K562 (cell line): ENCODE measurements around the gene OR9A4. TPM values are rescaled to one million over a fixed set of nuclear protein-coding genes. Genes with fewer than 3 reads are reported as not detected.

Source experiments
- ATAC-seq: fragments of 200-7000 bp; cut with Tn5 transposase; 3 replicates; pipeline ENCODE4 v1.9.1; 2020; ENCODE audit warnings: moderate library complexity
- BruUV-seq: library from RNA; stranded (reverse); fragments of 400-500 nt; replicated peaks from 2 replicates; lab custom pipeline; 2021; lab: Mats Ljungman, UMichigan
- CTCF ChIA-PET: fragments of 300-600 bp; formaldehyde crosslinking; extraction: SDS; loops from one replicate; lab custom pipeline; 2021; ENCODE audit warnings: low intra/inter-chr PET ratio; lab: Yijun Ruan, JAX
- POLR2A ChIA-PET: fragments of 300-600, 350-650 bp; sonication (Branson Sonifier 250); formaldehyde crosslinking; extraction: SDS; loops from one replicate; lab custom pipeline; 2021; ENCODE audit warnings: antibody characterized with exemption, inconsistent platforms; lab: Yijun Ruan, JAX
- DNase-seq, 4 experiments: peaks; one replicate each; pipeline versions ENCODE4 v3.0.0 to v3.0.0-alpha.2; 2011 to 2018; ENCODE audit warnings: low spot score in 3 of 4, mixed read lengths in 3 of 4; ENCODE audit errors: extremely low read depth in 1 of 4
- FAIRE-seq: peaks from 2 replicates; lab custom pipeline; 2011; peaks lifted over from hg19 to GRCh38; lab: Jason Lieb, UNC
- H2AFZ ChIP-seq: 2 replicates; pipeline ENCODE4 v1.6.0; 2011; ENCODE audit warnings: low read depth, low read length, control low read depth, inconsistent platforms
- H3K27ac ChIP-seq: fragments of 200-600 bp; 3 replicates; pipeline ENCODE4 v1.8.0; 2011; ENCODE audit warnings: low read depth, mild to moderate bottlenecking, control low read depth, inconsistent platforms, low read length, moderate library complexity, mixed read lengths; ENCODE audit errors: extremely low read depth
- H3K27me3 ChIP-seq, 2 experiments: fragments of 300-600 bp in 1 of 2; 2 replicates in 1 of 2; 3 replicates in 1 of 2; pipeline versions ENCODE4 v1.6.0 to v1.8.0; 2011; ENCODE audit warnings: inconsistent platforms in 2 of 2, low read length in 2 of 2, mild to moderate bottlenecking in 1 of 2, mixed read lengths in 1 of 2, moderate library complexity in 1 of 2; ENCODE audit not compliant: control insufficient read depth in 2 of 2, insufficient read depth in 2 of 2
- H3K36me3 ChIP-seq: fragments of 300-600 bp; 3 replicates; pipeline ENCODE4 v1.8.0; 2011; ENCODE audit warnings: mild to moderate bottlenecking, low read length, inconsistent platforms; ENCODE audit not compliant: control insufficient read depth, insufficient read depth
- H3K4me1 ChIP-seq, 2 experiments: fragments of 200-600 bp in 1 of 2; replicated peaks in 1 of 2; 2 replicates in 1 of 2; 3 replicates in 1 of 2; pipeline versions ENCODE4 v1.5.1 to v1.8.0; 2011; ENCODE audit warnings: inconsistent platforms in 2 of 2, low read length in 2 of 2, mild to moderate bottlenecking in 1 of 2, mixed read lengths in 1 of 2, moderate library complexity in 1 of 2; ENCODE audit not compliant: control insufficient read depth in 2 of 2, insufficient read depth in 2 of 2
- H3K4me2 ChIP-seq: 2 replicates; pipeline ENCODE4 v1.6.1; 2011; ENCODE audit warnings: low read length, control low read depth, inconsistent platforms, mixed read lengths; ENCODE audit not compliant: insufficient read depth
- H3K4me3 ChIP-seq: fragments of 200-600 bp; sonication (generic), shearing (Covaris generic); 2 replicates; pipeline ENCODE4 v1.5.1; 2016; ENCODE audit warnings: control low read depth, inconsistent platforms
- H3K79me2 ChIP-seq: fragments of 200-600 bp; 3 replicates; pipeline ENCODE4 v1.8.0; 2011; ENCODE audit warnings: low read length, inconsistent platforms; ENCODE audit not compliant: control insufficient read depth, insufficient read depth
- H3K9ac ChIP-seq, 2 experiments: 2 replicates each; pipeline versions ENCODE4 v1.6.0 to v1.6.1; 2011; ENCODE audit warnings: low read depth in 2 of 2, low read length in 2 of 2, control low read depth in 1 of 2, inconsistent platforms in 1 of 2, mild to moderate bottlenecking in 1 of 2, mixed read lengths in 1 of 2; ENCODE audit not compliant: insufficient read depth in 1 of 2
- H3K9me1 ChIP-seq: one replicate; pipeline ENCODE4 v1.6.0; 2011; ENCODE audit warnings: inconsistent platforms, mild to moderate bottlenecking, low read length, moderate library complexity; ENCODE audit not compliant: control insufficient read depth, insufficient read depth
- H3K9me3 ChIP-seq: replicated peaks from 2 replicates; pipeline ENCODE4 v1.5.1; 2011; ENCODE audit warnings: low read depth, low read length, inconsistent platforms; ENCODE audit not compliant: control insufficient read depth, insufficient read depth
- H4K20me1 ChIP-seq: replicated peaks from 2 replicates; pipeline ENCODE4 v1.6.1; 2011; ENCODE audit warnings: low read length, inconsistent platforms, mixed read lengths; ENCODE audit not compliant: control insufficient read depth, insufficient read depth
- ATF1 ChIP-seq, 2 experiments: fragments of 450-650 bp in 1 of 2; IDR thresholded peaks; 2 replicates each; pipeline ENCODE4 v1.6.1; 2016; ENCODE audit warnings: missing compliant biosample characterization in 1 of 2, missing genetic modification characterization in 1 of 2
- DEAF1 ChIP-seq: fragments of 450-650 bp; formaldehyde crosslinking; IDR thresholded peaks from 2 replicates; pipeline ENCODE4 v1.4.0; 2020; ENCODE audit warnings: mild to moderate bottlenecking, moderate library complexity
- GMEB1 ChIP-seq: fragments of 250-450 bp; sonication (Bioruptor Pico); IDR thresholded peaks from 2 replicates; pipeline ENCODE4 v1.4.0; 2020; ENCODE audit warnings: mild to moderate bottlenecking
- HLTF ChIP-seq: fragments of 450-650 bp; IDR thresholded peaks from 2 replicates; pipeline ENCODE4 v1.6.1; 2016
- NKRF ChIP-seq: fragments of 450-650 bp; IDR thresholded peaks from 2 replicates; pipeline ENCODE4 v1.6.1; 2016; ENCODE audit warnings: borderline replicate concordance
- RAD51 ChIP-seq: fragments of 450-650 bp; IDR thresholded peaks from 2 replicates; pipeline ENCODE4 v1.7.1; 2016; ENCODE audit warnings: low read depth, mild to moderate bottlenecking, borderline replicate concordance
- RNF219 ChIP-seq: fragments of 250-450 bp; sonication (Bioruptor Pico); IDR thresholded peaks from 2 replicates; pipeline ENCODE4 v1.5.0; 2022; ENCODE audit warnings: mild to moderate bottlenecking
- SAP30 ChIP-seq: fragments of 200-600 bp; sonication (generic); IDR thresholded peaks from 2 replicates; pipeline ENCODE4 v1.6.1; 2012; ENCODE audit warnings: borderline replicate concordance, low read depth, mild to moderate bottlenecking, moderate library complexity, low read length, control low read depth, inconsistent platforms; ENCODE audit not compliant: insufficient read depth, poor library complexity, severe bottlenecking
- TCF7 ChIP-seq: sonication (generic); IDR thresholded peaks from 2 replicates; pipeline ENCODE4 v1.6.1; 2016; ENCODE audit warnings: antibody characterized with exemption, borderline replicate concordance
- YY1 ChIP-seq, 3 experiments: IDR thresholded peaks; 2 replicates each; pipeline ENCODE4 v1.6.1; 2011; ENCODE audit warnings: low read length in 2 of 3, mild to moderate bottlenecking in 2 of 3, moderate library complexity in 2 of 3, borderline replicate concordance in 1 of 3, control low read depth in 1 of 3, low read depth in 1 of 3; ENCODE audit not compliant: insufficient read depth in 3 of 3, insufficient replicate concordance in 2 of 3, control insufficient read depth in 1 of 3, insufficient read length in 1 of 3; ENCODE audit errors: extremely low read depth in 1 of 3
- ZNF23 ChIP-seq: fragments of 250-450 bp; sonication (Bioruptor Pico); IDR thresholded peaks from 2 replicates; pipeline ENCODE4 v1.4.0; 2020; ENCODE audit warnings: mild to moderate bottlenecking
- WGBS: fragments of 100-300 bp; shearing (Covaris generic); methylation state at CpG from one replicate; pipeline ENCODE4 v1.1.6; 2016; ENCODE audit warnings: low coverage, mixed read lengths; ENCODE audit not compliant: insufficient coverage; ENCODE audit errors: missing lambda C conversion rate; 5-methylcytosine and 5-hydroxymethylcytosine counted together
- in situ Hi-C: fragments of 300-500 bp; cut with MboI; formaldehyde crosslinking; loops from 4 replicates; pipeline ENCODE4 v1.15.0; 2018; ENCODE audit warnings: inconsistent platforms, mixed read lengths
- intact Hi-C: fragments of 100-400 bp; cut with micrococcal nuclease; formaldehyde crosslinking; loops from 2 replicates; pipeline ENCODE4 v1.14.2; 2022
- polyA plus RNA-seq, 8 experiments: library from polyadenylated mRNA; depleted of rRNA in 4 of 8; stranded (reverse) in 5 of 8; unstranded in 3 of 8; fragments of >200 nt; fragmentation: Nextera tagmentation in 2 of 8; fragmentation: Illumina TruSeq in 1 of 8; extraction: Ambion mirVana in 2 of 8; extraction: Trizol in 1 of 8; gene quantifications; 2 replicates each; pipeline versions ENCODE4 v1.2.1 to v1.2.3, GENCODE V29; 2011 to 2014; ENCODE audit warnings: inconsistent platforms in 1 of 8, missing spikeins in 1 of 8
- total RNA-seq, 7 experiments: library from RNA; depleted of rRNA in 6 of 7; stranded (reverse); fragments of >200 nt in 6 of 7; fragmentation: Illumina TruSeq in 2 of 7; extraction: Trizol in 2 of 7; gene quantifications; 2 replicates each; pipeline versions ENCODE4 v1.2.1 to v1.2.3, GENCODE V29; 2011 to 2021; ENCODE audit warnings: low replicate concordance in 1 of 7

OR9A4 gene
- total and polyA plus RNA-seq, 9 of the 15 experiments (the other 6 are each of a cell fraction or from before 2014, with no cell fraction given), result not detected

- no peak for TF ChIP-seq NKRF
- TF ChIP-seq ATF1 (CRISPR knock-in tag; IDR thresholded peaks at IDR 0.05), result no peak
- TF ChIP-seq ATF1 (tag; IDR thresholded peaks at IDR 0.05), result no peak
- TF ChIP-seq DEAF1 (CRISPR knock-in tag), result no peak
Observed at GRCh38 chr7:141949911-141950310, 33.7 kb downstream of the OR9A4 start (continued).

- no peak for FAIRE-seq
- WGBS, result 0% methylated on average over 1 of the region's 1 CpG
- no peak overlapping the region for H3K4me2 ChIP-seq
- ChIA-PET CTCF (no interaction called here), POLR2A (no interaction called here)
- BruUV-seq, result no TSS peak
- no peak overlapping the region for H3K9ac ChIP-seq
- H3K9me3 ChIP-seq, result no peaks in the 10 kb centered on the region
- no peaks in the 10 kb centered on the region for H3K79me2 ChIP-seq
- in situ Hi-C loops (no loop called here), intact Hi-C loops (no loop called here)
- H3K27ac ChIP-seq, result no peak overlapping the region
- no peaks in the 10 kb centered on the region for H4K20me1 ChIP-seq
- DNase-seq, result no peak
- ATAC-seq, result no peak
- H2AFZ ChIP-seq, result no peak overlapping the region
- no peaks in the 10 kb centered on the region for H3K27me3 ChIP-seq
- no peak overlapping the region for H3K4me3 ChIP-seq
- H3K4me1 ChIP-seq, result no peaks in the 10 kb centered on the region
- no peaks in the 10 kb centered on the region for H3K36me3 ChIP-seq
- no peaks in the 10 kb centered on the region for H3K9me1 ChIP-seq
- TF ChIP-seq HLTF, result no peak
- no peak for TF ChIP-seq TCF7
- TF ChIP-seq RNF219 (CRISPR knock-in tag), result no peak
- TF ChIP-seq YY1 (IDR thresholded peaks at IDR 0.05; ENCODE audit: borderline replicate concordance in 1 of 3, control insufficient read depth in 1 of 3, extremely low read depth in 1 of 3, insufficient read depth in 3 of 3, insufficient read length in 1 of 3, insufficient replicate concordance in 2 of 3, low read depth in 1 of 3, low read length in 2 of 3), result no peak
- TF ChIP-seq RAD51, result no peak
- no peak for TF ChIP-seq GMEB1 (CRISPR knock-in tag)
- no peak for TF ChIP-seq ZNF23 (CRISPR knock-in tag)
- TF ChIP-seq SAP30, result no peak
Observed at GRCh38 chr7:141950806-141951205, 34.6 kb downstream of the OR9A4 start.
